Mesenchymal stem cell (in vitro differentiated cells and primary cell): ENCODE data around the gene ILF3.

Source experiments
- DNase-seq: peaks from one replicate; pipeline ENCODE4 v3.0.0-alpha.2; 2013
- H2AFZ ChIP-seq: one replicate; pipeline ENCODE4 v1.6.1; 2013; ENCODE audit warnings: low read depth, mild to moderate bottlenecking, control low read depth, inconsistent platforms, low read length, moderate library complexity
- H2AK5ac ChIP-seq: 2 replicates; pipeline ENCODE4 v1.6.1; 2013; ENCODE audit warnings: low read length, moderate library complexity, mild to moderate bottlenecking, inconsistent platforms; ENCODE audit not compliant: severe bottlenecking
- H2BK120ac ChIP-seq: one replicate; pipeline ENCODE4 v1.6.1; 2013; ENCODE audit warnings: low read depth, mild to moderate bottlenecking, inconsistent platforms, low read length, moderate library complexity
- H2BK12ac ChIP-seq, 2 experiments: one replicate each; pipeline ENCODE4 v1.6.1; 2013; ENCODE audit warnings: inconsistent platforms in 2 of 2, low read length in 2 of 2, mild to moderate bottlenecking in 2 of 2, moderate library complexity in 2 of 2, control low read depth in 1 of 2
- H2BK15ac ChIP-seq: one replicate; pipeline ENCODE4 v1.6.1; 2013; ENCODE audit warnings: mild to moderate bottlenecking, low read depth, inconsistent platforms; ENCODE audit not compliant: poor library complexity, severe bottlenecking
- H2BK5ac ChIP-seq: 2 replicates; pipeline ENCODE4 v1.6.1; 2013; ENCODE audit warnings: low read depth, mild to moderate bottlenecking, low read length, control low read depth, inconsistent platforms; ENCODE audit not compliant: poor library complexity, severe bottlenecking
- H3K14ac ChIP-seq, 2 experiments: one replicate each; pipeline ENCODE4 v1.6.1; 2013; ENCODE audit warnings: inconsistent platforms in 2 of 2, low read length in 2 of 2, control low read depth in 1 of 2, mild to moderate bottlenecking in 1 of 2, moderate library complexity in 1 of 2
- H3K18ac ChIP-seq, 2 experiments: one replicate each; pipeline ENCODE4 v1.6.1; 2013; ENCODE audit warnings: inconsistent platforms in 2 of 2, low read length in 2 of 2, control low read depth in 1 of 2, low read depth in 1 of 2, mild to moderate bottlenecking in 1 of 2
- H3K23ac ChIP-seq, 2 experiments: one replicate each; pipeline ENCODE4 v1.6.1; 2013; ENCODE audit warnings: inconsistent platforms in 2 of 2, low read length in 2 of 2, mild to moderate bottlenecking in 2 of 2, moderate library complexity in 2 of 2, control low read depth in 1 of 2
- H3K27ac ChIP-seq: 2 replicates; pipeline ENCODE4 v1.5.1; 2013; ENCODE audit warnings: mild to moderate bottlenecking, moderate library complexity, low read length, control low read depth, inconsistent platforms; ENCODE audit not compliant: poor library complexity, severe bottlenecking
- H3K27me3 ChIP-seq, 2 experiments: 2 replicates each; pipeline versions ENCODE4 v1.6.1 to v1.7.0; 2013; ENCODE audit warnings: low read length in 2 of 2, mild to moderate bottlenecking in 2 of 2, moderate library complexity in 2 of 2, control low read depth in 1 of 2, inconsistent platforms in 1 of 2; ENCODE audit not compliant: control insufficient read depth in 1 of 2, insufficient read depth in 1 of 2
- H3K36me3 ChIP-seq, 2 experiments: 2 replicates each; pipeline versions ENCODE4 v1.6.1 to v1.7.0; 2013; ENCODE audit warnings: low read length in 2 of 2, control low read depth in 1 of 2, inconsistent platforms in 1 of 2, low read depth in 1 of 2, mild to moderate bottlenecking in 1 of 2; ENCODE audit not compliant: insufficient read depth in 2 of 2, control insufficient read depth in 1 of 2
- H3K4ac ChIP-seq, 2 experiments: one replicate each; pipeline ENCODE4 v1.6.1; 2013; ENCODE audit warnings: inconsistent platforms in 2 of 2, low read length in 2 of 2, mild to moderate bottlenecking in 2 of 2, moderate library complexity in 2 of 2, control low read depth in 1 of 2, low read depth in 1 of 2
- H3K4me1 ChIP-seq: 2 replicates; pipeline ENCODE4 v1.6.1; 2013; ENCODE audit warnings: low read depth, low read length, control low read depth; ENCODE audit not compliant: control insufficient read depth, insufficient read depth
- H3K4me2 ChIP-seq: 2 replicates; pipeline ENCODE4 v1.6.1; 2013; ENCODE audit warnings: low read length, mild to moderate bottlenecking, inconsistent platforms; ENCODE audit not compliant: poor library complexity, severe bottlenecking
- H3K4me3 ChIP-seq, 2 experiments: 2 replicates each; pipeline versions ENCODE4 v1.5.1 to v1.7.0; 2013; ENCODE audit warnings: low read length in 2 of 2, mild to moderate bottlenecking in 2 of 2, control low read depth in 1 of 2, low read depth in 1 of 2; ENCODE audit not compliant: insufficient read depth in 1 of 2
- H3K79me1 ChIP-seq: replicated peaks from 2 replicates; pipeline ENCODE4 v1.6.1; 2013; ENCODE audit warnings: mild to moderate bottlenecking, control low read depth, low read length, inconsistent platforms; ENCODE audit not compliant: poor library complexity, severe bottlenecking
- H3K9ac ChIP-seq: 2 replicates; pipeline ENCODE4 v1.7.0; 2013; ENCODE audit warnings: mild to moderate bottlenecking, low read length, moderate library complexity
- H3K9me3 ChIP-seq: 2 replicates; pipeline ENCODE4 v1.7.0; 2013; ENCODE audit warnings: mild to moderate bottlenecking, low read length; ENCODE audit not compliant: control insufficient read depth
- H4K8ac ChIP-seq: one replicate; pipeline ENCODE4 v1.6.1; 2013; ENCODE audit warnings: inconsistent platforms, mild to moderate bottlenecking, low read length, moderate library complexity
- H4K91ac ChIP-seq: one replicate; pipeline ENCODE4 v1.6.1; 2013; ENCODE audit warnings: mild to moderate bottlenecking, low read length, inconsistent platforms
- WGBS: methylation state at CpG from one replicate; pipeline ENCODE4 v1.1.7; 2013; ENCODE audit warnings: mixed read lengths; 5-methylcytosine and 5-hydroxymethylcytosine counted together

ILF3 gene

DNA sequence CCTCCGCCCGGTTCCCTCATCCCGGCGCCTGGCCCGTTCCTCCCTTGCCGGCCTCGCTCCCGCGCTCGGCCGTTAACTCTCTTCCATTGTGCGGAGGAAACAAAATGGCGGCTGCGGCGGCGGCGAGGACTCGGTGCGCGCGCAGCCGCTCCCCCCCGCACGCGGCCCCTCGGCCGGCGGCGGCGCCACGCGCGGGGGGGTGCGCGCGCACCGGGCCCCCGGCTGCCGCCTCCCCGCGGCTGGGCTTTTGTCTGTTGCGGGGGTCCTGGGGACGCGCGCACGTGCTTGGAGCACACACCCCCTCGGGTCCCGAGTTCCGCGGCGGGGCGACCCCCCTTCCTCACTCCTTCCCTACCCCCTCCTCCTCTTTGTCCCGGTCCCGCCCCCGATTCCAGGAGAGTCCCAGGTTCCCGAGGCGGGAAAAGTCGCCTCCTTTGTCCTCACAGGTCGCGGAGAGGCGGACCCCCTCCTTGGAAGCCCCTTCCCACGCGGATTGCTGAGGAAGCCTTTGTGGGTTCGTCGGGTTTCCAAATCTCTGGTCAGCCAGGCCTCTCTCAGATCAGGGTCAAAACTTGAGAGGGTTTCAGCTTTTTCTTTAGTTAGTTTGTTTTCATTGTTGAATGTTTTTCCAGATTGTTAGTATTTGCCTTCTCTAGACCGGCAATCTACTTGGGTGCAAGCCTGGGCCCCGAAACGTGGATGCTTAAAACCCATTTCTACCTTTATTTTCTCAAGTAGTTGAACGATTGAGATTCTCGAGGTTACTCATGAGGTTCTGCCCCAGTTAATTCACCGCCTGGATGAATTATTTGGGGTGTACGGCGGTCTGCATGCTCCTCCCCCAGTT is 687 bp downstream of the ILF3 start:
- H2BK5ac ChIP-seq, result peak overlapping the region; percentile 76
- peaks cover 4% of the 10 kb centered on the region for H3K79me1 ChIP-seq
- peak overlapping the region; percentile 91 for H2BK120ac ChIP-seq
- peak overlapping the region; percentile 48 for H2BK15ac ChIP-seq
- peaks cover 14% of the 10 kb centered on the region for H3K4me1 ChIP-seq
- H2BK12ac ChIP-seq, result no peak overlapping the region
- peak overlapping the region; percentile 82 to 97 for H3K14ac ChIP-seq
- H3K27me3 ChIP-seq, result no peaks in the 10 kb centered on the region
- H3K27ac ChIP-seq, result peak overlapping the region; percentile 69
- H3K4me2 ChIP-seq, result peak overlapping the region; percentile 89
- H3K4me3 ChIP-seq, result peak overlapping the region; percentile 92 to 99
- peak overlapping the region; percentile 98 to 99 for H3K18ac ChIP-seq
- H2AK5ac ChIP-seq, result peak overlapping the region; percentile 13
- H4K91ac ChIP-seq, result peak overlapping the region; percentile 99
- under 1% methylated on average over 73 of the region's 73 CpGs for WGBS
- peak; percentile 54 for DNase-seq
- H3K9me3 ChIP-seq, result no peaks in the 10 kb centered on the region
- H3K4ac ChIP-seq, result peak overlapping the region; percentile 87 to 100
- peaks cover 7 to 13% of the 10 kb centered on the region in 2 experiments for H3K36me3 ChIP-seq
- no peak overlapping the region for H2AFZ ChIP-seq
- peak overlapping the region; percentile 96 for H3K9ac ChIP-seq
- peak overlapping the region; percentile 97 for H4K8ac ChIP-seq
- H3K23ac ChIP-seq, result peak overlapping the region in 1 of 2 experiments; percentile 93

DNA sequence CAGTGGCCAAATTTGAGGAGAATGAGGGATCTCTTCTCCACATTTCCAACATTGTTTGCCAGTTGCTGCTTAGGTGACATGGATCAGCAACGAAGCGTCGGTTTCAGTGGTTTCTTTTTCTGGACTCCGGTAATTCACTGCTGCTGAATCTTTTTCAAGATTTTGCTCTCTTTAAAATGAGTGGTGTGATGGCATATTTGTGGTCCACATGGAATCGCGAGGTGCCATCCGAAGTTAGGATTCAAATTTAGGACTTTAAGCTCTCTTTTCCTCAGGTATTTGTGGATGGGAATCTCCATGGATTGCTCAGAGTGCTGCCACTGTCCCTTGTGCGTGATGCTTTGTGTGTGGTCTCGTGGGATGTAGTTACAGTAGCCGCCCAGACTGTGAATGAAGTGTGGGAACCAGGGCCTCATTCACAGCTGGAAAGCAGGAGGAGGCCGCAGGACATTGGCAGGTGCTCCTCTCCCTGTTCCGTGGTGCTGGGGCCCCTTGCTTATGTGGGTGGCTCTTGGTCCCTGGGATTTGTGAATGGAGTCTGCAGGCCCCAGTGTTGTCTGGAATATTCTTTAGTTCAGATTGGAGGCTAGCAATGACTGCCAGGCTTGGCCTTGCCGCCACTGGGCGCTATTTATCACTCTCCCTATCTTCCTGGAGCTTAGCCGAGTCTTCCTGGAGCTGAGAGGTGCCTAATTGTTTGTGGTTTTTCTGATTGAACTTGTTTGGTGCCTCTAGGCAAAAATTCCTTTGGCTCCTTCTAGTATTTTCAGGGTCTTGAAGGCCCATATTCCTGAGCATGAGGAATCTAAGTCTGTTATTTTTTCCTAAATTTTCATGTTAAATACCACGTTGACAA is 1.5 kb downstream of the ILF3 start:
- DNase-seq, result peak; percentile 81
- Histone ChIP-seq H3K4me3 (peak overlapping the region; percentile 92 to 99), H2BK120ac (no peak overlapping the region), H3K79me1 (peaks cover 4% of the 10 kb centered on the region), H3K14ac (no peak overlapping the region), H3K18ac (no peak overlapping the region), H2AK5ac (no peak overlapping the region), H4K91ac (no peak overlapping the region), H3K4ac (peak overlapping the region; percentile 20 to 38), H3K27ac (peak overlapping the region; percentile 51), H2BK15ac (no peak overlapping the region), H3K9ac (peak overlapping the region; percentile 96), H3K9me3 (no peaks in the 10 kb centered on the region), H2AFZ (no peak overlapping the region), H3K27me3 (no peaks in the 10 kb centered on the region), H3K4me2 (peak overlapping the region; percentile 89), H4K8ac (no peak overlapping the region), H3K36me3 (peaks cover 11 to 18% of the 10 kb centered on the region in 2 experiments), H3K23ac (no peak overlapping the region), H2BK12ac (no peak overlapping the region), H2BK5ac (no peak overlapping the region), H3K4me1 (peaks cover 20% of the 10 kb centered on the region)
- under 1% methylated on average over 12 of the region's 16 CpGs for WGBS

DNA sequence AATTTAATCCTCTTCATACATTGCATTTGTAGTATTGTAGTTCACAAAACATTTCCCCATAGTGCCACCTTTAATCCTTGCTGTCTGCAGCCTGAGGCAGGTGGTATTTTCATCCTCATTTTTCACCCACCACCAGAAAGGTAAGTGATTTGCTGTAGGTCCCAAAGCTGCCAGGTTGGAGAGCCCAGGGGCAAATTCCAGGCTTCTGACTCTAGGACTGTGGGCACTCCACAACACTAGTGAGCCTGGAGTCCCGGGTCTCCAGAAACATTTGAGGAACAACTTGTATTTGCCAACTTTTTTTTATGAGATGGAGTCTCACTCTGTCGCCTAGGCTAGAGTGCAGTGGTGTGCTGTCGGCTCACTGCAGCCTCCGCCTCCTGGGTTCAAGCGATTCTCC is 6.2 kb downstream of the ILF3 start:
- H3K36me3 ChIP-seq, result peaks cover 15 to 23% of the 10 kb centered on the region in 2 experiments
- no peak overlapping the region for H3K14ac ChIP-seq
- no peak overlapping the region for H2BK12ac ChIP-seq
- WGBS, result 98% methylated on average over 5 of the region's 5 CpGs
- H3K4me2 ChIP-seq, result no peak overlapping the region
- no peak overlapping the region for H3K23ac ChIP-seq
- no peak overlapping the region for H4K8ac ChIP-seq
- no peak overlapping the region for H2AK5ac ChIP-seq
- no peak overlapping the region for H3K4ac ChIP-seq
- H4K91ac ChIP-seq, result no peak overlapping the region
- H3K27me3 ChIP-seq, result no peaks in the 10 kb centered on the region
- no peak overlapping the region for H3K4me3 ChIP-seq
- H3K18ac ChIP-seq, result no peak overlapping the region
- H3K4me1 ChIP-seq, result peaks cover 22% of the 10 kb centered on the region
- H3K9me3 ChIP-seq, result no peaks in the 10 kb centered on the region
- no peak overlapping the region for H2BK120ac ChIP-seq
- peak overlapping the region; percentile 22 for H3K9ac ChIP-seq
- no peak overlapping the region for H2BK15ac ChIP-seq
- DNase-seq, result no peak
- H2AFZ ChIP-seq, result no peak overlapping the region
- no peak overlapping the region for H3K27ac ChIP-seq
- H3K79me1 ChIP-seq, result no peaks in the 10 kb centered on the region
- no peak overlapping the region for H2BK5ac ChIP-seq

DNA sequence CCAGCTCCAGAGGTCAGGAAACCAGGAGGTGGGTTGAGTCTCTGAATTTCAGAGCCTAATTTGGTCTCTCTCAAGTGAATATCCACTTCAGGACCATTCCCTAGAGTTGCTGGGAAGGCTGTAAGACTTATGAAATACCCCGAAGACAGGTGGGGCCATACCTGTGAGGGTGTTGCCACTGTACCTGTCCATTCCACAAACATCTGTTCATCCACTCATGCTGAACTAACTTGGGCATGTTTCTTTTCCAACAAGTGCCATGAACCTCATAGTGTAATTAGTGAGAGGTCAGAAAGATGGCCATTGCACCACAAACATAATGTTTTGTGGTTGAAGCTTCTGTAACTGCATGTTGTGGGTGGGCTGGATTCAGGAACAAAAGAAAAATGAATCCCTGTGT is 7.8 kb downstream of the ILF3 start:
- H3K18ac ChIP-seq, result no peak overlapping the region
- WGBS, result 100% methylated on average over 1 of the region's 1 CpG
- H4K8ac ChIP-seq, result no peak overlapping the region
- no peak overlapping the region for H2BK120ac ChIP-seq
- H4K91ac ChIP-seq, result no peak overlapping the region
- H2BK12ac ChIP-seq, result no peak overlapping the region
- H2BK5ac ChIP-seq, result no peak overlapping the region
- no peak overlapping the region for H3K4ac ChIP-seq
- DNase-seq, result no peak
- H3K4me2 ChIP-seq, result no peak overlapping the region
- H3K4me3 ChIP-seq, result no peak overlapping the region
- peaks cover 14 to 31% of the 10 kb centered on the region in 2 experiments for H3K36me3 ChIP-seq
- H3K9me3 ChIP-seq, result no peaks in the 10 kb centered on the region
- no peak overlapping the region for H2AK5ac ChIP-seq
- H3K4me1 ChIP-seq, result peaks cover 17% of the 10 kb centered on the region
- no peak overlapping the region for H3K23ac ChIP-seq
- no peak overlapping the region for H2BK15ac ChIP-seq
- no peak overlapping the region for H3K27ac ChIP-seq
- H2AFZ ChIP-seq, result no peak overlapping the region
- H3K27me3 ChIP-seq, result no peaks in the 10 kb centered on the region
- H3K9ac ChIP-seq, result peak overlapping the region; percentile 20
- H3K14ac ChIP-seq, result no peak overlapping the region
- no peaks in the 10 kb centered on the region for H3K79me1 ChIP-seq
